Endothelial cell of umbilical vein (primary cell): Measurements from ENCODE around the gene MPPE1. TPM values are rescaled to one million over a fixed set of nuclear protein-coding genes. Genes with fewer than 3 reads are reported as not detected.

Experiments
- BruUV-seq: library from RNA; stranded (reverse); fragments of 400-500 nt; replicated peaks from 2 replicates; lab custom pipeline; 2021; lab: Mats Ljungman, UMichigan
- CTCF ChIA-PET: fragments of 300-600, 350-600 bp; sonication (Branson Sonifier 250); formaldehyde crosslinking; loops from one replicate; lab custom pipeline; 2021; ENCODE audit warnings: antibody characterized with exemption, inconsistent platforms; lab: Charles Lee
- POLR2A ChIA-PET: fragments of 300-600, 350-600 bp; sonication (Branson Sonifier 250); formaldehyde crosslinking; loops from one replicate; lab custom pipeline; 2021; ENCODE audit warnings: antibody characterized with exemption, inconsistent platforms; lab: Charles Lee
- DNase-seq: peaks from one replicate; pipeline ENCODE4 v3.0.0-alpha.2; 2011; ENCODE audit warnings: low read depth, low spot score
- FAIRE-seq: peaks from 2 replicates; lab custom pipeline; 2011; peaks lifted over from hg19 to GRCh38; lab: Jason Lieb, UNC
- H2AFZ ChIP-seq: 2 replicates; pipeline ENCODE4 v1.6.0; 2012; ENCODE audit warnings: low read depth, low read length, control low read depth, inconsistent platforms
- H3K27ac ChIP-seq: 2 replicates; pipeline ENCODE4 v1.5.1; 2011; ENCODE audit warnings: low read depth, mild to moderate bottlenecking, control low read depth, low read length, moderate library complexity; ENCODE audit not compliant: insufficient read depth
- H3K27me3 ChIP-seq, 2 experiments: 2 replicates each; pipeline versions ENCODE4 v1.6.0 to v1.6.1; 2011; ENCODE audit warnings: low read length in 2 of 2, mixed read lengths in 1 of 2; ENCODE audit not compliant: control insufficient read depth in 2 of 2, insufficient read depth in 2 of 2
- H3K36me3 ChIP-seq, 2 experiments: 2 replicates in 1 of 2; 3 replicates in 1 of 2; pipeline ENCODE4 v1.5.1; 2011; ENCODE audit warnings: low read length in 2 of 2, mild to moderate bottlenecking in 1 of 2, moderate library complexity in 1 of 2; ENCODE audit not compliant: control insufficient read depth in 2 of 2, insufficient read depth in 2 of 2; ENCODE audit errors: extremely low read depth in 1 of 2
- H3K4me1 ChIP-seq: 3 replicates; pipeline ENCODE4 v1.5.1; 2011; ENCODE audit warnings: mild to moderate bottlenecking, low read length; ENCODE audit not compliant: control insufficient read depth, insufficient read depth; ENCODE audit errors: extremely low read depth
- H3K4me2 ChIP-seq: 2 replicates; pipeline ENCODE4 v1.6.1; 2011; ENCODE audit warnings: low read length, control low read depth, mixed read lengths; ENCODE audit not compliant: insufficient read depth
- H3K4me3 ChIP-seq, 3 experiments: fragments of 200-600 bp in 1 of 3; sonication (generic), shearing (Covaris generic) in 1 of 3; replicated peaks in 1 of 3; 2 replicates each; pipeline ENCODE4 v1.5.1; 2011 to 2016; ENCODE audit warnings: control low read depth in 3 of 3, low read length in 3 of 3, mild to moderate bottlenecking in 2 of 3, inconsistent platforms in 1 of 3, low read depth in 1 of 3, moderate library complexity in 1 of 3; ENCODE audit not compliant: insufficient read depth in 1 of 3
- H3K79me2 ChIP-seq: 2 replicates; pipeline ENCODE4 v1.6.0; 2012; ENCODE audit warnings: low read length, inconsistent platforms; ENCODE audit not compliant: control insufficient read depth, insufficient read depth
- H3K9ac ChIP-seq: replicated peaks from 2 replicates; pipeline ENCODE3; 2011; ENCODE audit warnings: low read length, control low read depth; ENCODE audit not compliant: insufficient read depth; ENCODE audit errors: extremely low read depth
- H3K9me1 ChIP-seq: replicated peaks from 3 replicates; pipeline ENCODE4 v1.6.0; 2011; ENCODE audit warnings: mild to moderate bottlenecking, low read length; ENCODE audit not compliant: control insufficient read depth, insufficient read depth; ENCODE audit errors: extremely low read depth
- H3K9me3 ChIP-seq: replicated peaks from 2 replicates; pipeline ENCODE4 v1.5.1; 2012; ENCODE audit warnings: low read length, inconsistent platforms; ENCODE audit not compliant: control insufficient read depth, insufficient read depth
- H4K20me1 ChIP-seq: replicated peaks from 2 replicates; pipeline ENCODE3; 2011; ENCODE audit warnings: mild to moderate bottlenecking, low read length; ENCODE audit not compliant: control insufficient read depth, insufficient read depth; ENCODE audit errors: extremely low read depth
- EZH2 ChIP-seq: IDR thresholded peaks from 2 replicates; pipeline ENCODE4 v1.6.1; 2012; ENCODE audit warnings: borderline replicate concordance, low read depth, mild to moderate bottlenecking, moderate library complexity, low read length, inconsistent platforms; ENCODE audit not compliant: severe bottlenecking
- FOS ChIP-seq: IDR thresholded peaks from 2 replicates; pipeline ENCODE4 v1.6.1; 2011; ENCODE audit warnings: mild to moderate bottlenecking, low read length, moderate library complexity, borderline replicate concordance; ENCODE audit not compliant: insufficient read depth
- JUN ChIP-seq: IDR thresholded peaks from 2 replicates; pipeline ENCODE4 v1.6.1; 2011; ENCODE audit warnings: borderline replicate concordance, low read depth; ENCODE audit not compliant: insufficient read length, insufficient read depth
- MYC ChIP-seq: IDR thresholded peaks from one replicate; pipeline ENCODE4 v1.6.1; 2011; ENCODE audit warnings: mild to moderate bottlenecking, low read depth, low read length
- POLR2A ChIP-seq: IDR thresholded peaks from 2 replicates; pipeline ENCODE4 v1.6.1; 2012; ENCODE audit warnings: low read depth, mild to moderate bottlenecking, control low read depth, low read length
- POLR2AphosphoS5 ChIP-seq: IDR thresholded peaks from 2 replicates; pipeline ENCODE4 v1.6.1; 2012; ENCODE audit warnings: low read depth, mild to moderate bottlenecking, control low read depth, low read length, moderate library complexity; ENCODE audit not compliant: insufficient read depth
- dilution Hi-C: fragments of 300-500 bp; cut with MboI; formaldehyde crosslinking; loops from one replicate; pipeline ENCODE4 v1.15.0; 2019; ENCODE audit warnings: low sequenced_read_pairs; ENCODE audit not compliant: extremely low pct_ligation_motif_present
- intact Hi-C: fragments of 100-400 bp; cut with micrococcal nuclease; formaldehyde crosslinking; loops from one replicate; pipeline ENCODE4 v1.10.0; 2022
- polyA plus RNA-seq, 4 experiments: library from polyadenylated mRNA; depleted of rRNA in 3 of 4; stranded (reverse) in 3 of 4; unstranded in 1 of 4; fragments of >200 nt; gene quantifications; 2 replicates each; pipeline versions ENCODE4 v1.2.1 to v1.2.3, GENCODE V29; 2011 to 2012; ENCODE audit warnings: missing spikeins in 1 of 4
- total RNA-seq: library from RNA; stranded (reverse); gene quantifications from 2 replicates; pipeline ENCODE4 v1.2.3, GENCODE V29; 2021
- TF ChIP-seq, protein P1 (sequence below): IDR thresholded peaks from 2 replicates; pipeline ENCODE4 v1.6.1; 2011; ENCODE audit not compliant: insufficient read depth, insufficient read length

The MPPE1 gene
- total and polyA plus RNA-seq, 2 donors (not counting 3 experiments of a cell fraction or from before 2014, with no cell fraction given): 13.4 to 30.6 TPM

DNA sequence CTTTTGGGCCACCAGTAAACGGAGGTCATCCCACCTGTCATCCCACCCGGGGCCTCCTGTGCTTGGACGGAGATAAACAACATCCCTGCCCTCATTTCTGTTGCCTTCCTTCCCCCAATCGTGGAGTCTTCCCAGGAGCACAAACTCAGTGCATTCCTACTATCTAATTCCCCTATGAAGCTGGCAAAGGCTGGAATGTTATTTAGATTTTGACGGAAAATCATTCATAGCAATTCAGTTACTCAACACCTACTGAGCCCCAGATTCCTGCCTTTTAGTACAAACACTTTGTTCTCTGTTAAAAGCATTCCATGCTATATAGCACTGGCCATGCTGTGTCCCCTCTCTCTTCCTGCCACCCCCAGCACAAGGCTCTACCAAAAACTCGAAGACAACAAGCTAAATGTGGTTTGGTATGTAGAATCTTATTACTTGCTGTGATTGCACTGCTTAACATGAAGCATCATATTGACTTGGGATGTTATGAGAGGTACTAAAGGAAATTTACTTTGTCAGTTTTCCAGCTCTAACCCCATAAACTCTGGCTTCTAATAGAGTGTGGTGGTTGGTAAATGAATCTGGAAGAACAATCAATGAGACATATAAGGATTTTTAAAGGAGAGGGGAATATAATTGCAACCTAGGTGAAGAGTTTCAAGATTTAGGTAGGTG is 40.9 kb upstream of the MPPE1 start:
- intact Hi-C loops (no loop called here), dilution Hi-C loops (no loop called here)
- Histone ChIP-seq H3K9me3 (no peaks in the 10 kb centered on the region), H3K4me2 (no peak overlapping the region), H3K4me3 (no peak overlapping the region), H3K27me3 (no peaks in the 10 kb centered on the region), H3K27ac (no peak overlapping the region), H3K4me1 (peaks cover 11% of the 10 kb centered on the region), H4K20me1 (no peaks in the 10 kb centered on the region), H3K36me3 (no peaks in the 10 kb centered on the region), H3K79me2 (no peaks in the 10 kb centered on the region), H3K9me1 (no peaks in the 10 kb centered on the region), H3K9ac (no peak overlapping the region), H2AFZ (peak overlapping the region; percentile 36)
- no peak for TF ChIP-seq POLR2A
- TF ChIP-seq POLR2AphosphoS5: no peak
- TF ChIP-seq, protein P1, sequence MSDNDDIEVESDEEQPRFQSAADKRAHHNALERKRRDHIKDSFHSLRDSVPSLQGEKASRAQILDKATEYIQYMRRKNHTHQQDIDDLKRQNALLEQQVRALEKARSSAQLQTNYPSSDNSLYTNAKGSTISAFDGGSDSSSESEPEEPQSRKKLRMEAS: no peak
- TF ChIP-seq JUN: no peak
- TF ChIP-seq MYC: no peak
- TF ChIP-seq FOS: no peak
- no peak for TF ChIP-seq EZH2
- DNase-seq: no peak
- ChIA-PET POLR2A (no interaction called here), CTCF (interaction anchor here (0.7 to 6.6 kb wide), 3 partner anchors 12 to 90 kb away, joined by 4 to 55 read pairs (median 8); no protein-coding TSS in a partner anchor)
- no TSS peak for BruUV-seq
- no peak for FAIRE-seq
